Measurements from ENCODE around the gene MAPKAPK5.
"Not testable (repeated sequence)": the region's sequence is repeated elsewhere in the genome, so short reads cannot be mapped to it uniquely, and the experiment has no call there.

Gene MAPKAPK5

GRCh38 chr12:111827907-111828306 is 14.1 kb upstream of the MAPKAPK5 start:
- no peak for DNase-seq (ENCODE audit: low read depth)

GRCh38 chr12:111828338-111828979 is 13.6 kb upstream of the MAPKAPK5 start:
- no peak for DNase-seq (ENCODE audit: low read depth)

- DNase-seq (ENCODE audit: low read depth) = not testable (repeated sequence)
Observed at GRCh38 chr12:111829635-111830034, 12.4 kb upstream of the MAPKAPK5 start.

- not testable (repeated sequence) for DNase-seq (ENCODE audit: low read depth)
Observed at GRCh38 chr12:111834740-111835386, 7.2 kb upstream of the MAPKAPK5 start.

GRCh38 chr12:111835531-111836181 is 6.4 kb upstream of the MAPKAPK5 start:
- DNase-seq (ENCODE audit: low read depth) = not testable (repeated sequence)

GRCh38 chr12:111838353-111838752 is 3.7 kb upstream of the MAPKAPK5 start:
- no peak for DNase-seq (ENCODE audit: low read depth)

- DNase-seq (ENCODE audit: low read depth) = no peak
Observed at GRCh38 chr12:111840807-111841206, 1.2 kb upstream of the MAPKAPK5 start.

- no peak for DNase-seq (ENCODE audit: low read depth)
Observed at GRCh38 chr12:111841236-111841749, 735 bp upstream of the MAPKAPK5 start.

- no peak for DNase-seq (ENCODE audit: low read depth)
Observed at GRCh38 chr12:111842556-111843396, 748 bp downstream of the MAPKAPK5 start.

GRCh38 chr12:111846016-111846415 is 4.0 kb downstream of the MAPKAPK5 start:
- no peak for DNase-seq (ENCODE audit: low read depth)

GRCh38 chr12:111850526-111850925 is 8.5 kb downstream of the MAPKAPK5 start:
- DNase-seq (ENCODE audit: low read depth) = no peak

- no peak for DNase-seq (ENCODE audit: low read depth)
Observed at GRCh38 chr12:111858186-111858585, 16.2 kb downstream of the MAPKAPK5 start.

GRCh38 chr12:111858778-111859177 is 16.8 kb downstream of the MAPKAPK5 start:
- no peak for DNase-seq (ENCODE audit: low read depth)

- DNase-seq (ENCODE audit: low read depth) = no peak
Observed at GRCh38 chr12:111864913-111865312, 22.9 kb downstream of the MAPKAPK5 start.

- DNase-seq (ENCODE audit: low read depth) = no peak
Observed at GRCh38 chr12:111867531-111867930, 25.5 kb downstream of the MAPKAPK5 start.

GRCh38 chr12:111868676-111869588 is 26.9 kb downstream of the MAPKAPK5 start:
- DNase-seq (ENCODE audit: low read depth) = no peak

- DNase-seq (ENCODE audit: low read depth) = no peak
Observed at GRCh38 chr12:111869671-111870070, 27.6 kb downstream of the MAPKAPK5 start.

GRCh38 chr12:111870216-111870615 is 28.2 kb downstream of the MAPKAPK5 start:
- no peak for DNase-seq (ENCODE audit: low read depth)

GRCh38 chr12:111870706-111871105 is 28.7 kb downstream of the MAPKAPK5 start:
- DNase-seq (ENCODE audit: low read depth) = no peak

- DNase-seq (ENCODE audit: low read depth) = no peak
Observed at GRCh38 chr12:111873113-111873512, 31.1 kb downstream of the MAPKAPK5 start.

- DNase-seq (ENCODE audit: low read depth) = no peak
Observed at GRCh38 chr12:111881716-111882115, 39.7 kb downstream of the MAPKAPK5 start.

All from activated gamma-delta T cell treated with anti-CD3 and anti-CD28 coated beads, Interleukin-2, amount 50 U/mL, for 16 hours (primary cell).